GM18951 (cell line): Measurements from ENCODE around the gene HTT.

Experiments
- POLR2A ChIP-seq: IDR thresholded peaks from 4 replicates; pipeline ENCODE4 v1.6.1; 2011; ENCODE audit warnings: mild to moderate bottlenecking; ENCODE audit not compliant: insufficient read length, insufficient read depth; ENCODE audit errors: extremely low read depth
- in situ Hi-C: fragments of 300-500 bp; cut with MboI; formaldehyde crosslinking; loops from one replicate; pipeline ENCODE4 v1.12.0; 2022; ENCODE audit warnings: low sequenced_read_pairs, mixed read lengths, inconsistent platforms; ENCODE audit not compliant: unreplicated experiment

HTT gene

GRCh38 chr4:3201718-3202702 lies 127.5 kb downstream of the HTT start:
- no peak for TF ChIP-seq POLR2A
- in situ Hi-C loops, result no loop called here

GRCh38 chr4:3202836-3203820 lies 128.6 kb downstream of the HTT start:
- no peak for TF ChIP-seq POLR2A
- in situ Hi-C loops, result no loop called here

GRCh38 chr4:3203971-3204431 lies 129.5 kb downstream of the HTT start:
- TF ChIP-seq POLR2A, result no peak

GRCh38 chr4:3205995-3206394 lies 131.5 kb downstream of the HTT start:
- in situ Hi-C loops, result no loop called here
- no peak for TF ChIP-seq POLR2A

More at GRCh38 chr4:3203971-3204431, 129.5 kb downstream of the HTT start:
- in situ Hi-C loops, result no loop called here

GRCh38 chr4:3206439-3207100 lies 132.1 kb downstream of the HTT start:
- no peak for TF ChIP-seq POLR2A

GRCh38 chr4:3207531-3208037 lies 133.1 kb downstream of the HTT start:
- in situ Hi-C loops, result no loop called here
- no peak for TF ChIP-seq POLR2A

More at GRCh38 chr4:3206439-3207100, 132.1 kb downstream of the HTT start:
- in situ Hi-C loops, result no loop called here

GRCh38 chr4:3208826-3209225 lies 134.3 kb downstream of the HTT start:
- TF ChIP-seq POLR2A, result no peak
- in situ Hi-C loops, result no loop called here

- no peak for TF ChIP-seq POLR2A
- in situ Hi-C loops, result no loop called here
Observed at GRCh38 chr4:3209551-3210325, 135.3 kb downstream of the HTT start.

- no peak for TF ChIP-seq POLR2A
- in situ Hi-C loops, result no loop called here
Observed at GRCh38 chr4:3210467-3210866, 136.0 kb downstream of the HTT start.

GRCh38 chr4:3211866-3212265 lies 137.4 kb downstream of the HTT start:
- TF ChIP-seq POLR2A, result no peak
- in situ Hi-C loops, result no loop called here

- TF ChIP-seq POLR2A, result no peak
- in situ Hi-C loops, result no loop called here
Observed at GRCh38 chr4:3212391-3213105, 138.1 kb downstream of the HTT start.
